ENCODE results near the gene KCTD19. TPM values are rescaled to one million over a fixed set of nuclear protein-coding genes. Genes with fewer than 3 reads are reported as not detected.

Gene KCTD19
- total RNA-seq, 1 donor from 2014 or later, result 1.3 TPM

DNA sequence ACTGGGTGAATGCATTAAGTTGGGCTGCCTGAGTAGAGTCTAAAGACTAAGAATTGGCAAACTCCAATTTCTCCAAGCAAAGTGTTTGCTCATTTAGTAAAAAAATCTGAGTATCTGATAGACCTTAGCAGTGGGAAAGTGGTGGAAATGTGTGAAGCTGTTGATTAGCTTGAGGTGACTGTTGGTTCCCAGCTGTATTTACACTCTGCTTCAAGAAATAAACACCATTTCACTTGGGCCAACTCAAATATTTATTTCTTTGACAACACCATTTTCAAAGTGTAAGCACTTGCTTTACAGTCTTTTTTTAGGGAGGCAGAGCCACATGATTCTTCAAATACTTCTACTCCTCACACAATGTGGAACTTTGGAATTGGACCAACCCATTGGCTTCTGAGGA is 8.7 kb downstream of the KCTD19 start:
- H3K4me3 Mint-ChIP-seq, result no peak overlapping the region
- TF ChIP-seq, protein P1, sequence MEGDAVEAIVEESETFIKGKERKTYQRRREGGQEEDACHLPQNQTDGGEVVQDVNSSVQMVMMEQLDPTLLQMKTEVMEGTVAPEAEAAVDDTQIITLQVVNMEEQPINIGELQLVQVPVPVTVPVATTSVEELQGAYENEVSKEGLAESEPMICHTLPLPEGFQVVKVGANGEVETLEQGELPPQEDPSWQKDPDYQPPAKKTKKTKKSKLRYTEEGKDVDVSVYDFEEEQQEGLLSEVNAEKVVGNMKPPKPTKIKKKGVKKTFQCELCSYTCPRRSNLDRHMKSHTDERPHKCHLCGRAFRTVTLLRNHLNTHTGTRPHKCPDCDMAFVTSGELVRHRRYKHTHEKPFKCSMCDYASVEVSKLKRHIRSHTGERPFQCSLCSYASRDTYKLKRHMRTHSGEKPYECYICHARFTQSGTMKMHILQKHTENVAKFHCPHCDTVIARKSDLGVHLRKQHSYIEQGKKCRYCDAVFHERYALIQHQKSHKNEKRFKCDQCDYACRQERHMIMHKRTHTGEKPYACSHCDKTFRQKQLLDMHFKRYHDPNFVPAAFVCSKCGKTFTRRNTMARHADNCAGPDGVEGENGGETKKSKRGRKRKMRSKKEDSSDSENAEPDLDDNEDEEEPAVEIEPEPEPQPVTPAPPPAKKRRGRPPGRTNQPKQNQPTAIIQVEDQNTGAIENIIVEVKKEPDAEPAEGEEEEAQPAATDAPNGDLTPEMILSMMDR (conservative IDR thresholded peaks at IDR 0.05), result no peak
- H3K4me1 Mint-ChIP-seq, result no peaks in the 10 kb centered on the region
- peaks cover 54% of the 10 kb centered on the region for H3K27me3 Mint-ChIP-seq (ENCODE audit: low read depth)
- no peak overlapping the region for H3K27ac Mint-ChIP-seq (ENCODE audit: unreplicated experiment)
- no peak for DNase-seq (ENCODE audit: low read depth, low spot score)
- H3K36me3 Mint-ChIP-seq (ENCODE audit: low read depth), result no peaks in the 10 kb centered on the region
- no peaks in the 10 kb centered on the region for H3K9me3 Mint-ChIP-seq

DNA sequence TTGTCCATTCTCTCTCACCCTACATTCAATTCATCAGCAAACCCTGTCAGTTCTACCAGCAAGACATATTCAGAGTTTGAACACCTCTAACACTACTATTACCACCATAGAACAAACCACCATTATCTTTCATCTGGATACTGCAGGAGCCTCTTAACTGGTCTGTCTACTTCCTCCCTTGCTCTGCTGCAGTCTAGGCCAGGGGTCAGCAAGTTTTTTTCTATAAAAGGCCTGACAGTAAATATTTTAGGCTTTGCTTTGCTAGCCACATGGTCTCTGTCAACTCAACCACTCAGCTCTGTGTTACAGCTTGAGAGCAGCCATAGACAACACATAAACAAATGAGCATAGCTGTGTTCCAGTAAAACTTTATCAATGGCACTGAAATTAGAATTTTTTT is 13.8 kb downstream of the KCTD19 start:
- peaks cover 5% of the 10 kb centered on the region for H3K4me1 Mint-ChIP-seq
- DNase-seq (ENCODE audit: low read depth, low spot score), result no peak
- TF ChIP-seq, protein P1 (conservative IDR thresholded peaks at IDR 0.05), result no peak
- peaks cover 10% of the 10 kb centered on the region for H3K27me3 Mint-ChIP-seq (ENCODE audit: low read depth)
- H3K27ac Mint-ChIP-seq (ENCODE audit: unreplicated experiment), result no peak overlapping the region
- no peak overlapping the region for H3K4me3 Mint-ChIP-seq
- H3K36me3 Mint-ChIP-seq (ENCODE audit: low read depth), result no peaks in the 10 kb centered on the region
- H3K9me3 Mint-ChIP-seq, result no peaks in the 10 kb centered on the region

DNA sequence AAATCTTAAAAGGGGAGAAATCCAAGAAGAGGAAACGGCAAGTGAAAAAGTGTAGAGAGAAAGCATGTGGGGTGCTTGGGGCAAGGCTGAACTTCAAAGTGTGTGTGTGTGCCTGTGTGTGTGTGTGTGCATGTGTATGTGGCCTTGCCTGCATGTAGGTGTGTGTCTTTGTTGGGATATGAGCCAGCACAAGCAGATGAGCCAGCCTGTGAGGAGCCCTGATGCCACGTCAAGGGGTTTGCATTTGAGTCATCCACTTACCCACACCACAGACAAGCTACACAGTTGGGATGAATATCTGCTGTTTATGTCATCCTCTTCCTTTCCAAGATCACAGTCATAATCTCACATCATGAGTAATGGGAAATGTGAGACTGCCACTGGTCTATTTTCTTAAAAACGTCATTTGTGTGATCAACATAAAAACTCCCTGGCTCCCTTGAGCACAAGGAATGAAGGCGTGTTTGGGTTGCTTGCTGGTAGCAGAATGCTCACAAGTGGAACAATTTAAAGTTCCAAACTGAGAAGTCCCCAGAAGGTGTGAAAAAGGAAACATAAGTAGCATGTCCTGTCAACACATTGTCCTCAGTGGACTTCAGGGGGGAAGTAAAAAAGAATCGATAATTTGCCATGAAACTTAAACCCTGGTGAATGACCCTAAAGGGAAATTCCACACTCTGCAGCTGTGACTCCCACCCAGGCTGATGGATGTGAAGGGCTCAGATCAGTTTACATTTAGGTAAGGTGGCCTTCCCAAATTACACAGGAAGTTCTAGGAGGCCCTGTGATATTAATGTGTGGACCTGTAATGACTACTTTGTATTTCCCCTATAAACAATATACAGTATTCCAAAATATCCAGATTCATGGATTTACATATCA is 14.7 kb downstream of the KCTD19 start:
- H3K36me3 Mint-ChIP-seq (ENCODE audit: low read depth), result no peaks in the 10 kb centered on the region
- H3K4me3 Mint-ChIP-seq, result no peak overlapping the region
- DNase-seq (ENCODE audit: low read depth, low spot score), result no peak
- TF ChIP-seq, protein P1 (conservative IDR thresholded peaks at IDR 0.05), result no peak
- peaks cover 8% of the 10 kb centered on the region for H3K27me3 Mint-ChIP-seq (ENCODE audit: low read depth)
- no peaks in the 10 kb centered on the region for H3K9me3 Mint-ChIP-seq
- no peak overlapping the region for H3K27ac Mint-ChIP-seq (ENCODE audit: unreplicated experiment)
- H3K4me1 Mint-ChIP-seq, result peaks cover 5% of the 10 kb centered on the region

DNA sequence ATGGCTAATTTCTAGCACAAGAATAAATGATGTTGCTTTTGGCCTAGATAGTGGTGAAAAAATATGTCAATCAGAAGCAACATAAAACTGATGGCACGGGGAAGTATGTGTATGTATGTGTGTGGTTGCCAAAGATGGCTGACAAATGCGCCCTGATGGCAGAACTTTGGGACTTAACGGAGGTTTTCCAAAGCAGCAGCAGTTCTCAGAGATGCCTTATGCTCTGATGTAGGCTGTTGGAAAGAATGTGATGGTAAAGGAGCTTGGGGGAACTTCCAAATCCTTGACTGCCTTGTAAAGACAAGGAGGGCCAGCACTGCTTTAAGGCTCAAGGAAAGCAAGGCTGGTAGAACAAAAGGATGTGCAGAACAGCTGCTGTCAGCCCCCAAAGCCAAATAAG is 16.0 kb downstream of the KCTD19 start:
- peaks cover 3% of the 10 kb centered on the region for H3K9me3 Mint-ChIP-seq
- TF ChIP-seq, protein P1 (conservative IDR thresholded peaks at IDR 0.05), result no peak
- H3K36me3 Mint-ChIP-seq (ENCODE audit: low read depth), result no peaks in the 10 kb centered on the region
- H3K27ac Mint-ChIP-seq (ENCODE audit: unreplicated experiment), result no peak overlapping the region
- H3K4me3 Mint-ChIP-seq, result no peak overlapping the region
- H3K4me1 Mint-ChIP-seq, result peaks cover 5% of the 10 kb centered on the region
- H3K27me3 Mint-ChIP-seq (ENCODE audit: low read depth), result peaks cover 3% of the 10 kb centered on the region
- DNase-seq (ENCODE audit: low read depth, low spot score), result no peak

DNA sequence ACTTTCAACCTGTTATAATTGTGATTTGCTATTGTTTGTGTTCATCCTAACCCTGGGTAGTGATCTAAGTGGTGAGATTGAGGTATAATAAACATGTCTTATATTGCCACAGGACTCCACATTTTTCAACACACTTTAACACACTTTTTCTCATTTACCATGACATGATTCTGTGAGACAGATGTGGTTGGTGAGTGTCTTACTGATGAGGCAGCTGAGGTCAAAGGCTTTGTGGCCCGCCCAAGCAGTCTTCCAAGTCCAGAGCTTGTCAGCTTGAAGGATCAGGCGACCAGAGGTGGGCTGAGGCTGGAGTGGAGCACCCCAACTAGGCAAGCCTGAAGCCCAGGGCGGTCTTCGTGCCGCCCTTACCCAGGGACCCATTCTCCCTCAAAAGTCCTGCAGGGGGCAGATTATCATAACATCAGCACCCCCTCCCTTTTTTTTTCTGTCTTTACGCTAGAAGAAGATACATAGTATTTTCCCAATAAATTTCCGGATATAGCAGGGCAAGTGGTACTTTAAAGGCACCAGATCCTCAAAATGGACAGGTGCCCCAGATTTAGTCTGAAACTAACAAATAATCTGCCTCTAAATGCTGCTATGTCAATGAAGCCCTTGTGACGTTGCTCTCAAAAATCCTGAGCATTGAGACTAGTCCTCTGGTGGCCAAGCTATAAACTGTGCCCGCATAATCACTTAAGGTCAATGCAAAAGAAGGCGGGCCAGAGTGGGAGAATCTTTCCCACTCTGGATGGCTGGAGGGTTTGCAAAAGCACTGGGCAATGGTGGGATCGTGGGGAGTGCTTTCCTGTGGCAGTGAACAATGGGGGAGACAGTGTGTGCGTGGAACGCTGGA is 21.1 kb downstream of the KCTD19 start:
- H3K27ac Mint-ChIP-seq (ENCODE audit: unreplicated experiment), result no peak overlapping the region
- H3K9me3 Mint-ChIP-seq, result peaks cover 3% of the 10 kb centered on the region
- no peaks in the 10 kb centered on the region for H3K36me3 Mint-ChIP-seq (ENCODE audit: low read depth)
- DNase-seq (ENCODE audit: low read depth, low spot score), result no peak
- TF ChIP-seq, protein P1 (conservative IDR thresholded peaks at IDR 0.05), result no peak
- no peaks in the 10 kb centered on the region for H3K4me1 Mint-ChIP-seq
- H3K4me3 Mint-ChIP-seq, result no peak overlapping the region
- peaks cover 3% of the 10 kb centered on the region for H3K27me3 Mint-ChIP-seq (ENCODE audit: low read depth)
